HG03139 (cell line): ENCODE measurements around the gene PPFIBP1.
"Not testable (repeated sequence)": the region's sequence is repeated elsewhere in the genome, so short reads cannot be mapped to it uniquely, and the experiment has no call there.

ENCODE experiments used
- ATAC-seq: cut with Tn5 transposase; IDR thresholded peaks from one replicate; pipeline ENCODE4 v1.9.1; 2021; ENCODE audit not compliant: unreplicated experiment

PPFIBP1 gene

GRCh38 chr12:27564612-27565213, 40.7 kb downstream of the PPFIBP1 start:
- ATAC-seq = no peak

DNA sequence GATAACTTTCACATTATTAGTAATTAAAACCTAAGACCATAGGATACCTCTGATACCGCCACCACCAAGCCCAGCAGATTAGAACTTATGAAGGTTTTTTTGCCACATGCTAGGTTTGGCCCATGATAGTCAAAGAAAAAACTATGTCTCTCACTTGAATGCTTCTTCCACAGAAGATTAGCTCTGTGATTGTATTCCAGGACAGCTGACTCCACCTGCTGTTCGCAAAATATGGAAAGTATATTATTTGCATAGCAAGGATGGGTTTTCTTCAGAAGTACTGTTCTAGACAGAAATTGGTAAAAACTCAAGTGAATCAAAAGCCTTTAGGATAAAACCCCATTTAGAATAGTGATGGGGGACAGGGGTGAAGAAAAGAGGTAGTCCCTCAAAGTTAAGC, 42.2 kb downstream of the PPFIBP1 start:
- ATAC-seq = no peak

- ATAC-seq = no peak
Measured at GRCh38 chr12:27566626-27567025, 42.6 kb downstream of the PPFIBP1 start.

DNA sequence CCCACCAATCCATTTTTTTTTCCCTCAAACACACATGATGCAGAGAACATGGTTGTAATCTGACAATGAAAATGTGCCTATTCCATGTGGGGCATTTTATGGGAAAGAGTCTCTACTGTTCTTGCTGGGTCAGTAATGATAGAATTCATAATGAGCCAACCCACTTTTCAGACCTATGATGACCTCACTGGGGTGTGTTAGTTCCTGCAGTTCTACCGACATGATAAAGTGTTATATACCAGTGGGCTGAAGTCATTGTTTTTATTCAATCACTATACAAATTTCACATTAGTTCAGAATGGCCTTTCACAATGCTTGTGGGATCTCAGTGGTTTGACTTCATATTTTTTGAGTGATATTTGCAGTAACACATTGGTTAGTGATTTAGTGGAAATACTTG, 47.5 kb downstream of the PPFIBP1 start:
- no peak for ATAC-seq

- no peak for ATAC-seq
Measured at GRCh38 chr12:27572486-27573255, 48.7 kb downstream of the PPFIBP1 start.

- ATAC-seq = no peak
Measured at GRCh38 chr12:27573972-27574371, 50.0 kb downstream of the PPFIBP1 start.

DNA sequence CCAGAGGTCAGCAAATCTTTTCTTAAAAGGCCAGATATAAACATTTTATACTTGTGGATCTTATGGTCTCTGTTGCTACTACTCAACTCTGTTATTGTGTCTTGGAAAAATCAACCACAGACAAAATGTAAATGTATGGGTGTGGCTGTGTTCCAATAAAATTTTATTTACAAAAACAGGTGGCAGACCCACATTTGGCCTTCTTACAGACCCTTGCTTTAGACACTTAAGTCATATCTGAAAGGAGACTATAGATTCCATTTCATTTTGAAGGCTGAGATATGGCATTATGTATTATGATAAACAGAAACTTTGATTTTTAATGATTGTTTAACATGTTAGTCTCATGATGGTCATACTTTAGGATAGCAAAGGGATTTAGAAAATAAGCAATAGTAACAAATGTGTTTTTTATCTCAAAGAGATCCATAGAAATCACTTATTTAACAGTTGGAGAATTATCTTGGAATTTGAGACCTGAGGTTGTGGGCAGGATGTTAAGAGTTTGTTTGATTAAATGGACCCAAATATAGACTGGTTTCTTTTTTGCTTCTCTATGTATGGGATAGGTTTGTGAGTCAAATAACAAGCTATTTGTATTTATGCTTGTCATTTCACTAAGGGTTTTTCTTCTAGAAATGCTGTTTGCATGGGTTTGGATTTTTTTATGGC, 51.2 kb downstream of the PPFIBP1 start:
- no peak for ATAC-seq

DNA sequence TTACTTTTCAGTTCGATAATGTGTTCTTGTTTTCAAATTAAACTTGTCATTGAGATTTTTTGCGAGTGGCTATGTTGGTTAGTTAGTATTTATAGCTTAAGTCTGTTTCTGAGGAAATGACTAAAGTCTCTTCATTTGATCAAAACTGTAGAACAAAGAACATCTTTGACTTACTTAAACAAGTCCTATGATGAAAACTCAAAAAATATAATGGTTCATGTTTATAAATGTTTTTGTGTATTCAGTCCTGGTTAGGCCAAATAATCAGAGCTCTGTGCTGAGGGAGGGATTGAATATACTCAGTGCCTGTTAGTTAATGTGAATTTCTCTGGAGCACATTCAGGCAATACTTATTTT, 51.7 kb downstream of the PPFIBP1 start:
- ATAC-seq = no peak

DNA sequence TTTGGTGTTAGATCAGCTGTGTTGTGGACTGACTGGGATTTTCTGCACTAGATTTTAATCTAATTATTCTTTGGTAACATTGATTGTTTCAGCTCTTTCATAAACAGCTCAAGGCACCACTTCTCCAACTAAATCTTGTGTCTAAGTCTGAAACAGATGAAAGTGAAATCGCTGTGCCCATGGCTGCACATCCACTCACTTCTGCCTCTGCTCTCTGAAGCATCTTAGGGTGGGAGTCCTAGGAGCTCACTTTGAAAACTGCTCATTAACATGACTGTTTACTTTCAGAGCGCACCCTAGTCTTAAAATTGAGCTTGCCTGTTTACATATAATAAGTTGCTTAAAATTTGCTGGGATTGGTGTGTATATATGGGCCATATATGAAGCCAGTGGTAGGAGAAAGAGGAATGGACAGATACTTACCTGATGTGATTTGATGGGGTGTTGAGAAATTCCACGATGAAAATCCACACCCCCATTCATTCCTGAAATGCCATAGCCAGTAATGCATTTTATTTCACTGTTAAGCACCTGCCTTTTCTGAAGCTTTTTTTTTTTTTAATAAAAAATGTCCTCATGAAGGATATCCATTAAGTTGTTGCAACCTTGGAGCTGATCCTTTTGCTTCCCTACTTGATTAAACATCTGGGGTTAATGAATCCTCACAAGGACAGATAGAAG, 52.8 kb downstream of the PPFIBP1 start:
- no peak for ATAC-seq

GRCh38 chr12:27577688-27578087, 53.7 kb downstream of the PPFIBP1 start:
- ATAC-seq = no peak

DNA sequence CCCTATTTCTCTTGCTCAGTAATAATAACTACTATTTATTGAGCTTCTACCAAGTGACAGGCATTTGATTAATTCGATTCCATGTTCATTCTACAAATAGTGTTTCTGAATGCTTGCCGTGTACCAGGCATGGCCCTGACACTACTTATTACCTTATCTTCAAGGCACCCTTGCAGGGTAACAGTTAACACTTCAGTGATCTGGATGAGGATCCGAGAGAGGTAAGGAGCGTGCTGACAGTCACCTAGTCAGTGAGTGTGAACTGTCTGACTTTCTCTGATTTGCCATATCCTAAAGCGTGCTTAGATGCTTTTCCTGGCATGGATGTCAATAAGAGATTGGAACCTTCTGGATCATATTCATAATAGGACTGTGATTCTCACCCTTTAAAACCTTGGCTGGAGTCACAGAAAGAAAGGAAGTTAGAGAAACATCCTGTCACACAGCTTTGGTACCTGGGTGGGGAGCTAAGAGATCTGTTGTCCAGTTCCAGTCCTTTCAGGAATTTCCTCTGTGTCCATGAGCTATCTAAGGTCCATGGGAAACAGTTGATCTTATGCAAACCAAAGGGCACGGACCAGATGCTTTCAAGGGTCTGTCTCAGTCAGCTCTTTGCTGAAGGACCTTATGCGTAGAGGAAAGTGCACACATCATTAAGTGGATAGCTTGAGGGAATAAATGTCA, 54.8 kb downstream of the PPFIBP1 start:
- ATAC-seq = no peak

DNA sequence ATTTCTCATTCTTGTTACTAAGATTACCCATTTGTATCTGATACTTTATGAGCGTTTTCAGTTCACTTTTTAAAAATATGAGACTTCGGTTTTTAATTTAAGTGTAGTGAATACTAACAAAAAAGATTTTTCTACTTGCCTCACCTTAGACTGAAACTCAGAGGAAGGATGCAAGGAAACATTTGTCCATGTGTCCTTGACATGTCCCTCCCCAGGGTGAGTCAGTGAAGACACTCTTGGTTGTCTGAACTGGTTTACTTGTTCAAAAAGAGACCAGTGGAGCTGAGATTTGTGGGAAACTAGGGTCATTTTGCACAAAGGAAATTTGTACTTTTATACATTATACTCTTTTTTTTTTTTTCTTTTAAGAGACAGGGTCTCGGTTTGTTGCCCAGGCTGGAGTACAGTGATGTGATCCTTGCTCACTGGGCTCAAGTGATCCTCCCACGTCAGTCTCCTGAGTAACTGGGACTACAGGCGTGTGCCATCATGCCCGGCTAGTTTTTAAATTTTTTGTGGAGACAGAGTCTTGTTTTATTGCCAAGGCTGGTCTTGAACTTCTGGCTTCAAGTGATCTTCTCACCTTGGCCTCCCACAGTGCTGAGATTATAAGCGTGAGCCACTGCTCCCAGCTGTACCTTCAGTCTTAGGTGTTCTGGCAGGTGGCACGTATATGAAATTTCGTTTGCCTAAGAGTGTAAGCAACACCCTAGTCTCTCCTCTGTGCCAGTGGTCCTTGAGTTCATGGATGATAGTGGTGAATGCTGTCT, 56.7 kb downstream of the PPFIBP1 start:
- no peak for ATAC-seq

DNA sequence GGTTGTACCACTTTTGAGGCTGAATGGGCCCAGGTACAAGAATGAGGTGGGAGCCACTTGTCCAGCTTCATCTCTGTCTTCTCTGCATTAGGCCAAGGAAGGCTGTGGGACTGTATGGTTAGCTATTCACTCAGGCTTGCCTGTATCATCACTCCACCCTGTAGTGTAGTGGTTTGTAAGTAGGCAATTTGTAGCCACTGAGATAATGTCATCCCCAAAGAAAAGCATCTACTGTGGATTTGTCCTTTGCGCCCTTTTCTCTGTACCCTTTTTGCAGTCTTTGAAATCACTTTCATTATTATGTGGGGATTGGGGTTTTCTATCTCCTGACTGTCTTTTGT, 57.3 kb downstream of the PPFIBP1 start:
- ATAC-seq = not testable (repeated sequence)

- not testable (repeated sequence) for ATAC-seq
Measured at GRCh38 chr12:27581833-27582232, 57.8 kb downstream of the PPFIBP1 start.

- not testable (repeated sequence) for ATAC-seq
Measured at GRCh38 chr12:27582445-27582844, 58.4 kb downstream of the PPFIBP1 start.

DNA sequence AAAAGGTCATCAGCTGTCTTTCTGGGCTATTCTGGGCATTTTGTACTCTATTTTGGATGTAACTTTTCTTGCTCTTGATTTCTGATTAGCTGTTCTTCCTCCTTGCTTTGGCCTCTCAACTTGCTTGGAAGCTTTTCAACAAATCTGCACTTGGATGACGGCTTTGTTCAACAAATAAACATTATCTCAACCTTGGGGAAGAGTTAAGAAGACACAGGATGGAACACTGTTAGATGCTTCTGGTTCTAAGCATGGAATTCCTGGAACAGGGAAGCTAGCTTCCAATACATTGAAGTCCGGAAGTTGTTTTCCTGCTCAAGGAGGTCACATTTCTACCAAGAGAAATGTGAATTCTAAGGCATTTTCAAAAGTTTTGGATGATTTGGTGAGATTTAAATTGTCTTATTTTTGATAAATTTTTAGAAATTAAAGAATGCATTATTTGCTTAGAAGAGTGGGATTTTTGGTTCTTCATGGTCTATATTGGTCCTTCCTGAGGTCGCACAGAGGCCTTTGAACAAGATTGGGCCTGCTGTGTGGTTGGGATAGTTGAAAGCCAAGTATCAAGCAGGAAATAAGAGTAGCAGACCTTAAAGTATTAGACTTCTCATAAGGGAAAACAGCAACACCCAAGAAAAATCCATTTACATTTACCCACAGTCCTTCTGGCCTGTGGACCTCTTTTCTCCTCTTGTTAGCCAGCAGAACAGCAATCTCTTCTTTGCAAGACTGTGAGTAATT, 59.2 kb downstream of the PPFIBP1 start:
- ATAC-seq = no peak

- ATAC-seq = no peak
Measured at GRCh38 chr12:27583981-27584380, 60.0 kb downstream of the PPFIBP1 start.

DNA sequence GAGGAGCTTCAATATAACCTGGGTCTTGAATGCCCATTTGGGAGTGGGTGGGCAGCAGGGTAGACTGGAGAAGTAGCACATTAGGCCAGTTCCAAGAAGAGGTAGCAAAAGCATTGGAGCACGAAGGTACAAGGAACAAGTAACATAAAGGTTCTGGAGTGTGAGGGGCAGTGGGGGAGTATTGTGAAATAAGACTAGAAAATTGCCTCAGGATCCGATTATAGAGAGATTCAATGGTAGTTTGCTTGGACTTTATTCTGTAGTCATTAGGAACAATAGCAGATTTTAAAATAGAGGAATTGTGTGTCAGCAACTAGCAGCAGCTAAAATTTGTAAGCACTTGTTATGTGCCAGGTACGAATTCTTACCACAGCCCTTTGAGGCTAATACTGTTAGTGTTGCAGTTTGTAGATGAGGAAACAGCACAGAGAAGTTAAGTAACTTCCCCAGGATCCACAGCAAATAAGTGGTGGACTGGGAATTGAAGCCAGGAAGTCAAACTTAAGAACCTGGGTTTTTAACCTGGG, 61.8 kb downstream of the PPFIBP1 start:
- no peak for ATAC-seq

GRCh38 chr12:27588075-27588730, 64.2 kb downstream of the PPFIBP1 start:
- ATAC-seq = not testable (repeated sequence)
